H1 (cell line): ENCODE data around the gene GTF2F1. TPM values are rescaled to one million over a fixed set of nuclear protein-coding genes. Genes with fewer than 3 reads are reported as not detected.

Experiments used
- CTCF ChIA-PET: fragments of 300-600 bp; sonication (Branson Sonifier 250); formaldehyde crosslinking; loops from one replicate; lab custom pipeline; 2021; ENCODE audit not compliant: partially characterized antibody; lab: Charles Lee
- POLR2A ChIA-PET: fragments of 300-600 bp; sonication (Branson Sonifier 250); formaldehyde crosslinking; loops from one replicate; lab custom pipeline; 2021; ENCODE audit warnings: inconsistent platforms; ENCODE audit not compliant: partially characterized antibody; lab: Charles Lee
- DNase-seq, 2 experiments: peaks; one replicate each; pipeline versions ENCODE4 v3.0.0 to v3.0.0-alpha.2; 2010 to 2022; ENCODE audit warnings: low spot score in 2 of 2, low read depth in 1 of 2, mixed read lengths in 1 of 2
- FAIRE-seq: peaks from 2 replicates; lab custom pipeline; 2011; peaks lifted over from hg19 to GRCh38; lab: Jason Lieb, UNC
- H2AFZ ChIP-seq: 2 replicates; pipeline ENCODE4 v1.8.1; 2012; ENCODE audit warnings: low read length, inconsistent platforms
- H2AK5ac ChIP-seq: 2 replicates; pipeline ENCODE4 v1.6.1; 2013; ENCODE audit warnings: low read depth, low read length
- H2BK120ac ChIP-seq: replicated peaks from 2 replicates; pipeline ENCODE3; 2013; ENCODE audit warnings: low read depth, low read length, inconsistent platforms
- H2BK12ac ChIP-seq: 2 replicates; pipeline ENCODE4 v1.6.1; 2013; ENCODE audit warnings: low read depth, low read length
- H2BK15ac ChIP-seq: 2 replicates; pipeline ENCODE4 v1.6.1; 2013; ENCODE audit warnings: low read length
- H2BK20ac ChIP-seq: 2 replicates; pipeline ENCODE4 v1.6.1; 2013; ENCODE audit warnings: low read length
- H2BK5ac ChIP-seq: 2 replicates; pipeline ENCODE4 v1.6.1; 2013; ENCODE audit warnings: low read depth, low read length
- H3K14ac ChIP-seq: 2 replicates; pipeline ENCODE4 v1.6.1; 2013; ENCODE audit warnings: inconsistent platforms; ENCODE audit not compliant: insufficient read length
- H3K18ac ChIP-seq: 2 replicates; pipeline ENCODE4 v1.6.1; 2013; ENCODE audit warnings: low read length; ENCODE audit errors: extremely low read depth
- H3K23ac ChIP-seq: 2 replicates; pipeline ENCODE4 v1.6.1; 2013; ENCODE audit warnings: inconsistent platforms; ENCODE audit not compliant: insufficient read length
- H3K23me2 ChIP-seq: 2 replicates; pipeline ENCODE4 v1.6.1; 2013; ENCODE audit warnings: low read depth, low read length
- H3K27ac ChIP-seq: 2 replicates; pipeline ENCODE4 v1.6.1; 2011; ENCODE audit warnings: low read depth, low read length, inconsistent platforms
- H3K27me3 ChIP-seq, 4 experiments: replicated peaks in 1 of 4; 1 replicate in 1 of 4; 2 replicates in 3 of 4; pipeline versions ENCODE4 v1.6.1 to v1.8.1; 2011 to 2013; ENCODE audit warnings: low read length in 3 of 4, mild to moderate bottlenecking in 3 of 4, inconsistent platforms in 2 of 4, mixed read lengths in 2 of 4, moderate library complexity in 1 of 4; ENCODE audit not compliant: control insufficient read depth in 3 of 4, insufficient read depth in 3 of 4; ENCODE audit errors: extremely low read depth in 1 of 4
- H3K36me3 ChIP-seq, 4 experiments: 2 replicates each; pipeline versions ENCODE4 v1.6.1 to v1.8.1; 2011 to 2013; ENCODE audit warnings: mild to moderate bottlenecking in 4 of 4, low read length in 3 of 4, moderate library complexity in 2 of 4, control low read depth in 1 of 4, inconsistent platforms in 1 of 4; ENCODE audit not compliant: insufficient read depth in 4 of 4, control insufficient read depth in 2 of 4
- H3K4ac ChIP-seq: replicated peaks from 2 replicates; pipeline ENCODE3; 2013; ENCODE audit warnings: low read length, low read depth, mixed read lengths, inconsistent platforms; ENCODE audit not compliant: insufficient read length
- H3K4me1 ChIP-seq, 4 experiments: replicated peaks in 1 of 4; 1 replicate in 1 of 4; 2 replicates in 3 of 4; pipeline versions ENCODE4 v1.6.1 to v1.8.1; 2011 to 2013; ENCODE audit warnings: low read length in 3 of 4, inconsistent platforms in 2 of 4, mixed read lengths in 1 of 4; ENCODE audit not compliant: insufficient read depth in 4 of 4, control insufficient read depth in 3 of 4
- H3K4me2 ChIP-seq, 2 experiments: 2 replicates each; pipeline versions ENCODE4 v1.6.1 to v1.8.1; 2011 to 2013; ENCODE audit warnings: low read depth in 2 of 2, low read length in 2 of 2, control low read depth in 1 of 2, inconsistent platforms in 1 of 2, mild to moderate bottlenecking in 1 of 2; ENCODE audit not compliant: insufficient read depth in 1 of 2
- H3K4me3 ChIP-seq, 4 experiments: fragments of 200-600, 300-600 bp in 1 of 4; sonication (generic), shearing (Covaris generic), sonication (Bioruptor Twin) in 1 of 4; 2 replicates each; pipeline versions ENCODE4 v1.5.1 to v1.8.1; 2011 to 2016; ENCODE audit warnings: low read length in 4 of 4, low read depth in 3 of 4, control low read depth in 2 of 4, inconsistent platforms in 2 of 4, mild to moderate bottlenecking in 2 of 4, mixed read lengths in 1 of 4, moderate library complexity in 1 of 4; ENCODE audit not compliant: insufficient read depth in 2 of 4; ENCODE audit errors: extremely low read depth in 1 of 4
- H3K56ac ChIP-seq: replicated peaks from 2 replicates; pipeline ENCODE3; 2013; ENCODE audit warnings: low read depth, mild to moderate bottlenecking, mixed read lengths, low read length, inconsistent platforms; ENCODE audit not compliant: insufficient read length
- H3K79me1 ChIP-seq: 2 replicates; pipeline ENCODE4 v1.6.1; 2013; ENCODE audit warnings: low read depth, low read length, control low read depth
- H3K79me2 ChIP-seq, 2 experiments: 2 replicates each; pipeline versions ENCODE4 v1.6.1 to v1.8.1; 2012 to 2013; ENCODE audit warnings: low read length in 2 of 2, mild to moderate bottlenecking in 2 of 2, inconsistent platforms in 1 of 2; ENCODE audit not compliant: insufficient read depth in 2 of 2, control insufficient read depth in 1 of 2
- H3K9ac ChIP-seq, 4 experiments: replicated peaks in 1 of 4; 1 replicate in 1 of 4; 2 replicates in 3 of 4; pipeline versions ENCODE4 v1.6.1 to v1.8.1; 2011 to 2013; ENCODE audit warnings: low read depth in 3 of 4, low read length in 3 of 4, control low read depth in 2 of 4, mild to moderate bottlenecking in 2 of 4, moderate library complexity in 2 of 4, inconsistent platforms in 1 of 4; ENCODE audit errors: extremely low read depth in 1 of 4
- H3K9me3 ChIP-seq, 2 experiments: 2 replicates each; pipeline versions ENCODE4 v1.6.1 to v1.8.1; 2012 to 2013; ENCODE audit warnings: mild to moderate bottlenecking in 2 of 2, moderate library complexity in 2 of 2, control low read depth in 1 of 2, inconsistent platforms in 1 of 2, low read depth in 1 of 2, low read length in 1 of 2, mixed read lengths in 1 of 2; ENCODE audit not compliant: insufficient read depth in 2 of 2
- H4K20me1 ChIP-seq, 2 experiments: replicated peaks in 1 of 2; 2 replicates each; pipeline versions ENCODE3 to v1.8.1; 2011 to 2013; ENCODE audit warnings: inconsistent platforms in 2 of 2, low read length in 2 of 2, mild to moderate bottlenecking in 1 of 2; ENCODE audit not compliant: insufficient read depth in 2 of 2, control insufficient read depth in 1 of 2
- H4K5ac ChIP-seq: 2 replicates; pipeline ENCODE4 v1.6.1; 2013; ENCODE audit warnings: low read length, low read depth, mixed read lengths, inconsistent platforms; ENCODE audit not compliant: insufficient read length
- H4K8ac ChIP-seq: 2 replicates; pipeline ENCODE4 v1.8.0; 2013; ENCODE audit warnings: mild to moderate bottlenecking, moderate library complexity, low read length, inconsistent platforms; ENCODE audit not compliant: insufficient read depth; ENCODE audit errors: extremely low read depth
- H4K91ac ChIP-seq: replicated peaks from 2 replicates; pipeline ENCODE3; 2013; ENCODE audit warnings: low read length, mixed read lengths, inconsistent platforms; ENCODE audit not compliant: insufficient read length
- ATF2 ChIP-seq: IDR thresholded peaks from 2 replicates; pipeline ENCODE4 v1.6.1; 2012; ENCODE audit warnings: low read length, inconsistent platforms
- CTCF ChIP-seq, 3 experiments: IDR thresholded peaks; 1 replicate in 2 of 3; 2 replicates in 1 of 3; pipeline versions ENCODE4 v1.5.1 to v1.6.1; 2011; ENCODE audit warnings: low read length in 3 of 3, mild to moderate bottlenecking in 3 of 3, inconsistent platforms in 2 of 3, low read depth in 1 of 3, moderate library complexity in 1 of 3; ENCODE audit not compliant: insufficient read depth in 1 of 3; ENCODE audit errors: control extremely low read depth in 1 of 3
- FOSL1 ChIP-seq: IDR thresholded peaks from 2 replicates; pipeline ENCODE4 v1.6.1; 2011; ENCODE audit warnings: mild to moderate bottlenecking, low read depth, low read length, moderate library complexity; ENCODE audit not compliant: insufficient read depth
- GTF2F1 ChIP-seq: IDR thresholded peaks from 2 replicates; pipeline ENCODE4 v1.6.1; 2012; ENCODE audit warnings: low read depth, low read length, improper control_type of control experiment, borderline replicate concordance
- RAD21 ChIP-seq, 2 experiments: IDR thresholded peaks in 1 of 2; conservative IDR thresholded peaks in 1 of 2; 2 replicates each; pipeline ENCODE4 v1.6.1; 2011; ENCODE audit warnings: low read depth in 2 of 2, low read length in 2 of 2, improper control_type of control experiment in 1 of 2, inconsistent platforms in 1 of 2, mild to moderate bottlenecking in 1 of 2, moderate library complexity in 1 of 2
- RFX5 ChIP-seq: IDR thresholded peaks from 2 replicates; pipeline ENCODE4 v1.6.1; 2011; ENCODE audit warnings: low read depth, low read length, improper control_type of control experiment, borderline replicate concordance
- SIX5 ChIP-seq: IDR thresholded peaks from 2 replicates; pipeline ENCODE4 v1.6.1; 2011; ENCODE audit warnings: mild to moderate bottlenecking, low read depth, low read length
- WGBS, 2 experiments: shearing (Covaris generic) in 1 of 2; methylation state at CpG; one replicate each; pipeline versions ENCODE4 v1.1.6 to v1.1.7; 2013 to 2015; ENCODE audit warnings: low lambda C conversion rate in 2 of 2, mixed read lengths in 2 of 2, inconsistent platforms in 1 of 2, low coverage in 1 of 2, missing lambda C conversion rate in 1 of 2; ENCODE audit not compliant: insufficient replicate concordance in 2 of 2, insufficient coverage in 1 of 2, insufficient read length in 1 of 2; ENCODE audit errors: extremely low coverage in 1 of 2, missing lambda C conversion rate in 1 of 2; 5-methylcytosine and 5-hydroxymethylcytosine counted together
- polyA plus RNA-seq, 7 experiments: library from polyadenylated mRNA; depleted of rRNA in 3 of 7; stranded (reverse) in 5 of 7; unstranded in 2 of 7; fragments of >200 nt in 5 of 7; fragments of 200-250 nt in 2 of 7; gene quantifications; 1 replicate in 5 of 7; 2 replicates in 1 of 7; 4 replicates in 1 of 7; pipeline versions ENCODE4 v1.2.1 to v1.2.3, GENCODE V29; 2011 to 2013; ENCODE audit warnings: missing spikeins in 2 of 7, mixed read lengths in 2 of 7
- total RNA-seq: library from RNA; stranded (reverse); fragmentation: NEBNext Ultra II Directional; extraction: Animal tissue kit (Norgen Biotek cat#: 25700); gene quantifications from 2 replicates; pipeline ENCODE4 v1.2.1, GENCODE V29; 2021

The GTF2F1 gene
- total and polyA plus RNA-seq, 2 of the 8 experiments (the other 6 are each of a cell fraction or from before 2014, with no cell fraction given) = 29.3 to 56.3 TPM

GRCh38 chr19:6376512-6377190 lies 16.3 kb downstream of the GTF2F1 start:
- Histone ChIP-seq H3K23ac (no peak overlapping the region), H2BK12ac (no peak overlapping the region), H3K23me2 (peaks cover 4% of the 10 kb centered on the region; the same call in 1 of the 2 replicates), H4K91ac (no peak overlapping the region), H3K27me3 (no peaks in the 10 kb centered on the region), H3K4me3 (no peak overlapping the region), H2AK5ac (no peak overlapping the region), H3K56ac (no peak overlapping the region), H3K18ac (no peak overlapping the region; the same call in 1 of the 2 replicates), H4K5ac (no peak overlapping the region), H3K14ac (no peak overlapping the region), H2BK5ac (no peak overlapping the region), H3K79me2 (no peaks in the 10 kb centered on the region), H3K9ac (no peak overlapping the region), H3K79me1 (no peaks in the 10 kb centered on the region), H3K4me2 (no peak overlapping the region), H2BK120ac (no peak overlapping the region), H3K27ac (no peak overlapping the region), H3K4ac (no peak overlapping the region), H3K4me1 (peaks cover 0 to 11% (median 7%) of the 10 kb centered on the region in 4 experiments; a peak in 5 of 7 replicates), H4K8ac (no peak overlapping the region), H2BK15ac (no peak overlapping the region), H2AFZ (no peak overlapping the region), H4K20me1 (peaks cover 0 to 6% of the 10 kb centered on the region in 2 experiments), H3K9me3 (peaks cover 5 to 11% of the 10 kb centered on the region in 2 experiments; a peak in 2 of 4 replicates), H3K36me3 (peaks cover 12 to 32% (median 24%) of the 10 kb centered on the region in 4 experiments; a peak in 6 of 8 replicates), H2BK20ac (no peak overlapping the region)
- ChIA-PET POLR2A (interaction anchor here (0.6 to 9.9 kb wide), 4 partner anchors 14 to 1074 kb away, joined by 3 to 81 read pairs (median 4); partner anchors contain the start of gene GTF2F1), CTCF (interaction anchor here (0.7 to 1.3 kb wide), 2 partner anchors 47 to 62 kb away, joined by 3 read pairs; no protein-coding TSS in a partner anchor)
- WGBS, 2 experiments = 87% methylated on average over 19 of the region's 19 CpGs; no CpG with 5 or more reads in 1 of the 2 experiments
- no peak for FAIRE-seq
- DNase-seq = no peak
- TF ChIP-seq GTF2F1 = no peak
- TF ChIP-seq RAD21 (IDR thresholded peaks at IDR 0.05 in 1 of 2, conservative IDR thresholded peaks at IDR 0.05 in 1 of 2; ENCODE audit: low read depth in 2 of 2, low read length in 2 of 2) = no peak
- no peak for TF ChIP-seq SIX5
- TF ChIP-seq CTCF (IDR thresholded peaks at IDR 0.05; ENCODE audit: control extremely low read depth in 1 of 3, insufficient read depth in 1 of 3, low read depth in 1 of 3, low read length in 3 of 3) = no peak
- no peak for TF ChIP-seq FOSL1
- TF ChIP-seq ATF2 = no peak
- TF ChIP-seq RFX5 = no peak
